ENCODE data around the gene CHRM1. TPM values are rescaled to one million over a fixed set of nuclear protein-coding genes. Genes with fewer than 3 reads are reported as not detected.

CHRM1 gene
- total RNA-seq, 1 donor from 2014 or later: not detected

DNA sequence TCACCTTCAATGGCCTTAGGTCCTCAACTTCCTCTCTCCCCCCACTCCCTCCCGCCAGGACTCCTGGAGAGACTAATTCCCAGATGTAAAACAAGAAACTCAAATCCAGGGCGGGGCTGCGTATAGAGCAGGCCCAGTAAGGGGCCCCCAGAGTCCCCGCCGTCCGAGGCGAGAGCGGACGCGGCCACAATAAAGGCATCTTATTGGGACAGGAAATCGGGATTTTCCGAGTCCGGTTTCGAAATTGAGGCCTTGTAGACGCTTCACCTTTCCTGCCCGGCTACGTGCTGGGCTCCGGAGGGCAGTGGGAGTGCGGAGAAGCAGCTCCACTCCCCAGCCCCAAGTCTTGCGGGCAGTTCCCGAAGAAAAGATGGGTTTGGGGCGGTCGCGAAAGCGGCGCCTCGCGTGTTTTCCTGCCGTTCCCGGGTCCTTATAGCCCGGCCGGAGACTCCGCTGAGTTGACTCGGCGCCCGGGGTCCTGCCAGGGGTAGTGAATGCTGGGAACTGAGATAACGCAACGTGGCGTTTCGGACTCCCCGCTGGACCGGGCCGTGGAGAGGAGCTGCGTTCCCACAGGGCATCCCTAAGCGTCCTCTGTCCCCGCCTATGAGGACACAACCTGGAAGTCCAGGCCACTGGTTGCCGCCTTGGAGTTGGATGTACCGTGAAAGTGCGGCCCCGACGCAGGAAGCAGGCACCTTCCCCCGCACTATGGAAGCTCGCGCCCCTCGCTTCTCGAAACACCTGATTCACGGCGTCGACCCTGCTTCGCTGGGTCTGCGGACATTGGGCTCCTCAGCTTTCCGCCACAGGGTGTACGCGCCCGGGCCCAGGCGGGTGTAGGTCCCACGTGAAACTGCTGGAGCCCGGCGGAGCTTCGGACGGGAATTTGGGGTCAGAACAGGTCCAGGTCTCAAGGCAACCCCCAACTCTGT lies 4.8 kb upstream of the CHRM1 start:
- DNase-seq (ENCODE audit: low spot score): no peak

- DNase-seq (ENCODE audit: low spot score): no peak
Measured at GRCh38 chr11:62925308-62925707, 4.1 kb upstream of the CHRM1 start.

GRCh38 chr11:62923601-62924411 lies 2.6 kb upstream of the CHRM1 start:
- DNase-seq (ENCODE audit: low spot score): no peak

DNA sequence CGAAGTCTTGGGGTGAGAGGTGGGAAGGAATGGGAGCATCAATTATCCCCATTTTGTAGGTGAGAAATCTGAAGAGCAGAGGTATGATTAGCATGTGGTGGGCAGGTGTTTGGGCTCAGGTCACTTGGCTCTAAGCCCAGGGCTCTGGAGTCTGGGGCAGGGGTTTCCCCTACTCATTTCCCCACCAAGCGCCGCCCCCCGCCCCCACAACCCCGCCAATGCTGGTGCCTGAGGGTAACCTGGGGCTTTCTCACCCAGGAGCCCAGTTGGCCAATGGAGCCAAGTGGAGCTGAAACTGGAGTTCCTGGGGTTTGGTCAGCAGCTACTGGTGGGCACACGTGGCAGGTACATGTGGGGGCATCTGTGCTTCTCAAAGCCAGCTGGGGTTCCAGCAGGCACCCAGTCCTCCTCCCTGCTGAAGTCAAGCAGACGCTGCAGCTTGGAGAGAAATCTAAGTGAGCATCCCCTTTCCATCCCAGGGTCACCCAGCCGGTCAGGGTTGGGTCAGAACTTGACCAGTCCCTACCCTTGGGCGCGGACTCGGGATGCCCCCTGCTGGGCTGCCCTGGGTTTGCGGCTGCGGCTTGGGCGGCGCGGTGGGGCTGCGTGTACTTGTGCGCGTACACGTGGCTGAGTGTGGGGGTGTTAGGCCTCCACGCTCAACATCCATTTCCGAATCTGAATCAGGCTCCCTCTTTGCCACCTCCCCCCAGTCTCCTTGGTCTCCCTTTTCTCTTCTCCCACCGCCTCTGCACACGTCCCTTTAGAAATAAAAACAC lies 1.7 kb upstream of the CHRM1 start:
- DNase-seq (ENCODE audit: low spot score): no peak

DNA sequence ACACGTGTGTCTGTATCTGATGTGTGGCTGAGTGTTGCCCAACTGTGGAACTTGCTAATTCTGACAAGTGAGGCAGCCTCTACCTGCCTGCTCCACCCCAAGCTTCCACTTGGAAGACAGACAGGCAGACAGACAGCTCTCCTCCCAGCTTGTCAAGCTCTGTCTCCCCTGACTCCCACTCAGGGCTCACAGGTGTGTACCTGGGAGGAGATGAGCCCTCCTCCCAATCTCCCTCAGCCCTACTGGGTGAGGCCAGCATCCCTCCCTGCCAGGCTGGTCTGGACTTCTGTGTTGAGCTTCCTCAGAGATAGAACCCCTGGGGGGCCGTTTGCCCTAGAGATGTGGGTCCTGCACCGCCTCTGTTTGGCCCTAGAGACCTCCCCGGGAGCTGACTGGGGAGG lies 1.0 kb upstream of the CHRM1 start:
- DNase-seq (ENCODE audit: low spot score): no peak

DNA sequence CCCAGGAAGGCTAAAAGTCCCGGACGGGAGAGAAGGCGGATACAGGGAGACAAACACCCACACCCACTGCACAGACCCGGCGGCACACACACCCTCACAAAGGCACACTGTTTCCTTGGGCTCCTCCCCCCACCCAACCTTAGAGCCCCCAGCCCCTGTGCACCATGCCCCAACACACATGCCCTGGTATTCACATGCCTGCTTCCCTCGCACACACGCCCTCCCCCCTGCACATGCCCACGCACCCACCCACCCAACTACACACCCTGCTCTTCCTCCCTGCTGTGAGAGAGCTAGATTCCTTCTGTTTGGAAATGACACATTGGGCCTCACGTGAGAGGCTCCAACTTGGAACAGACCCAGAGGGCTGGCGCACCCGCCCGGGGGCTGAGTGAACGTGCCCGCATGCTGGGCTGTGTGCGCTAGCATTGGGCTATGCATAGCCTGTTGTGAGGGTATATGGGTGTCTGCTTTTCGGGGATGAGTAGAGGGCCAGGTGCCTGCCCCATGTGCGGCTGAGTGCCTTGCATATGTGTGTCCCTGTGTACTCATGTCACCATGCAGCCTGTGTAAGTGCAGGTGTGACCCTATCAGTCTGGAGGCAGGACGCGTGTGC lies 518 bp upstream of the CHRM1 start:
- DNase-seq (ENCODE audit: low spot score): no peak

- DNase-seq (ENCODE audit: low spot score): no peak
Measured at GRCh38 chr11:62919898-62920640, 1.1 kb downstream of the CHRM1 start.

DNA sequence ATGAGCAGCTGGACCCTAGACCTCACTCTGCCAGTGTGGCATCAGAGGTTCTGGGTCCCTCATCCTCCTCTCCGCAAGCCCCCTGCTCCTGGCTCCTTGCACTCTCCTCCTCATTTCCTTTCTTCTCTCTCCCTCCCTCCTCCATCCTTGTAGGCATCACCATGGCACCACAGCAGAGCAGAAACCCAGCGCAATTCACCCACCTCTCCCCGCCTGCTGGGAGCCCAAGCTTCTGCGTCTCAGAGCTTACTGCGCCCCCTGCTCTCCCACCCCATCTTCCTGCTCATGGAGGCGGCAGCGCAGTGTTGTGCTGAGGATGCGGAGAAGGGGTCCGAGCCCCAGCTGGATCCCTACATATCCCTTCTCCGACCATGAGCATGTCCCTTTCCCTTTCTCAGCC lies 1.7 kb downstream of the CHRM1 start:
- DNase-seq (ENCODE audit: low spot score): no peak

DNA sequence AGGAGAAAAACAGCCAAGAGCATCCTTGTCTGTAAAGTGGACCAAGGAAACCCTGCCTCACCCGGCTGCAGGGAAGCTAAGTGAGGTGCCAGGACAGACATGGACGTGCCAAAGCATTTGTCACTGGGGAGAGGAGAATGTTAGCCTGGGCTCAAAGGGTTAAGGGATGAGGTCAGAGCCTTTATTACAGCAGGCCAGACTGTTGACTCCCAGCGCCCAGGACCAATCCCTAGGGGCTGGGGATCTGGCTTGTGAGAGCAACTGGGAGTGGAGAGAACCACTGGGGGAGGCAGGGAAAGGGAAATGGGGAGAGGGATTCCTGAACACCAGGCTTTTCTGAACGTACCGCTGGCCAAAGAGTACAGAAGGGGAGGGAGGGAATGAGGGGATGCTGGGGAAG lies 2.6 kb downstream of the CHRM1 start:
- no peak for DNase-seq (ENCODE audit: low spot score)

DNA sequence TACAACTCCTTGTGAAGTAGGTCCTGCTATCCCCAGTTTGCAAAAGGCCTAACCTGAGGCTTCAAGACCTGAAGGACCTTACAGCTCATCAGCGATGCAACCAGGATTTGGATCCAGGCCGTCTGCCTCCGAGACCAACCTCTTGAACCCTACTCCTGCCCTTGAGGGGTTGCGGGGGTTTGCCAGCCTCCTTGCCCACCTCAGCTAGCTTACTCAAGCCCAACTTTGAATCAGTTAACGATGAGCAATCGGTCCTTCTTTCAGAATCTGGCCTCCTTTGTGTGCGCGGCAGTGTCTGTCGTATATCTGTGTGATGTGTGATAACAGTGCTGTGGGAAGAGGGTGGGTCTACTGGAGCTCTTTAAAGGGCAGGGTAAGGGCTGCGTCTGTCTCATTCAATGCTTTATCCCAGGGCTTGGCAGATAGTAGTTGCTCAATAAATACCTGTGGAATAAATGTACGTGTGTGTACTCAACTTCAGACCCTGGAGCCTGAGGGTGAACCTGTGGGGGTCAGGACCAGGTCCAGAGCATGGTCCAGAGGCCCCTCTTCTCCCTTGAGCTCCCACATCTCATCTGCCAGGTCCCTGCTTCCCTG lies 3.2 kb downstream of the CHRM1 start:
- no peak for DNase-seq (ENCODE audit: low spot score)

DNA sequence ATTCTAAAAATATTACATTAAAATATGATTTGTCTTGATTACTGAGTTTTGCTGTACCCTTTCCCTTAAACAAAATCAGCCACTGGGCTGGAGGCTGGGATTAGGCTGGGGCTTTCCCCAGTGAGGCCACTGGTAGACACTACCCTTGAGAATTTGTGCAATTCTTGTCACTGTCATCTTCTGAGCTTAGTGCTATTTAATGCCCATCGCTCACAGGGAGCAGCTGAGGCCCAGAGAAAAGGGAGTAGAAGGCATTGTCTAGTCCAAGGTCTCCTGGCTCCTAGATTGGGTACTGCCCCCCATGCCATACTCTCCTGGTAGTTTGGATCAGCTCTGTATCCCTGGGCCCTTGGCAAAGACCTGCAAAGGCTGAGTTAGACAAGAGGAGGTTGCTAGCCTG lies 6.7 kb downstream of the CHRM1 start:
- no peak for DNase-seq (ENCODE audit: low spot score)

DNA sequence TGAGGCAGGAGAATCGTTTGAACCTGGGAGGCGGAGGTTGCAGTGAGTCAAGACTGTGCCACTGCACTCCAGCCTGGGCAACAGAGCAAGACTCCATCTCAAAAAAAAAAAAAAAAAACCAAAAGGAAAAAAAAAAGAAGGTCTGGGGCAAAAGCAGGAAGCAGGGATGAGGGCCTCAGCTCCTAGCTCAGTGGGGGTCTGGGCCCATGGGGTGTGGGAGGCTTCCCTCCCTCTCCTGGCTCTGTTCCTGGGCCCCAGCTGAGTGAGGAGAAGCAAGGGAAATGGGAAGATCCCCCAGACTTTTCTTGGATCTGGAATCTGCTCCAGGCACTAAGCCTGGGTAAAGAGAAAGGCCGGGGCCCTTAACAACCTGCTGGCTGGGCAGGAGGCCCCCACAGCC lies 8.9 kb downstream of the CHRM1 start:
- DNase-seq (ENCODE audit: low spot score): no peak

DNA sequence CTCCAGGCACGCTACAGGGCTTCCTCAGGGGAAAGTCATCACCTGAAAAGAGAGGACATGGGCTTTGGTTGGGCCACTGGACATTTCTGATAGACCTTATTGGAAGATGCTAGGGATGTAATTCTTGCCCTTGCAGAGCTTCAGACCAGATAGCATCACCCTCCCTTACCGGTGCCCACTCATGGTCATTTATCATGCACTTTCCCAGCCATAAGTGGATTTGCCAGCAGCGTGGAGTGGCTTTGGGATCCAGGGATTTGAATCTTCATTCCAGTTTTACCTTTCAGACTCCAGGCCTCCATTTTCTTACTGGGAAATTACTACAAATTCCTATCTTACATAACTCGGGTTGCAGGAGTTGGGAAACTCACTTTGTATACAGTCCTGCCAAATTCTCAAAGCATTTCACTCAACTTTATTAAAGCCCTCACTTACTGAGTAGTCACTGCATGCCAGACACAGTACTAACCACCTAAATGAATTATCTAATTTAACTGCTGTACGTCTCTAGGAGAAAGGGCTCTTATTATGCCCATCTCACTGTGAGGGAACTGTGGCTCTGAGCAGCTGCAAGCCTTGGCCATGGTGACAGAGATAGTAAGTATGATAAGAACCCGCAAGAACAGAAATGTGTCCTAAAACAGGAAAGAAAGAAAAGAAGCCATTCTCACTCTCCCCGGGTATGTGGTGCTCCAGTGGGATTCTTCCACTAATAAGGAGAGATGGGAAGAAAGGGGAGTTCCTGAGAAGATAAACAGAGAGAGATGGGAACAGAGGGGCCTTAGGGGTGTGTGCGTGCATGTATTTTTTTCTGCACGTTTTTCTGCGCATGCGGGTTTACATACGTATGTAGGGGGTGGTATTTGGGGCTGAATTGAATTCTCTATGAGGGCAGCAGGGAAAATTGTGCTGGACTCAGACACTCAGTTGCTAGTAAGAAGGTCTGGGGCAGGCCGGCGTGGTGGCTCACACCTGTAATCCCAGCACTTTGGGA lies 9.7 kb downstream of the CHRM1 start:
- no peak for DNase-seq (ENCODE audit: low spot score)

GRCh38 chr11:62910141-62910882 lies 10.9 kb downstream of the CHRM1 start:
- DNase-seq (ENCODE audit: low spot score): no peak

DNA sequence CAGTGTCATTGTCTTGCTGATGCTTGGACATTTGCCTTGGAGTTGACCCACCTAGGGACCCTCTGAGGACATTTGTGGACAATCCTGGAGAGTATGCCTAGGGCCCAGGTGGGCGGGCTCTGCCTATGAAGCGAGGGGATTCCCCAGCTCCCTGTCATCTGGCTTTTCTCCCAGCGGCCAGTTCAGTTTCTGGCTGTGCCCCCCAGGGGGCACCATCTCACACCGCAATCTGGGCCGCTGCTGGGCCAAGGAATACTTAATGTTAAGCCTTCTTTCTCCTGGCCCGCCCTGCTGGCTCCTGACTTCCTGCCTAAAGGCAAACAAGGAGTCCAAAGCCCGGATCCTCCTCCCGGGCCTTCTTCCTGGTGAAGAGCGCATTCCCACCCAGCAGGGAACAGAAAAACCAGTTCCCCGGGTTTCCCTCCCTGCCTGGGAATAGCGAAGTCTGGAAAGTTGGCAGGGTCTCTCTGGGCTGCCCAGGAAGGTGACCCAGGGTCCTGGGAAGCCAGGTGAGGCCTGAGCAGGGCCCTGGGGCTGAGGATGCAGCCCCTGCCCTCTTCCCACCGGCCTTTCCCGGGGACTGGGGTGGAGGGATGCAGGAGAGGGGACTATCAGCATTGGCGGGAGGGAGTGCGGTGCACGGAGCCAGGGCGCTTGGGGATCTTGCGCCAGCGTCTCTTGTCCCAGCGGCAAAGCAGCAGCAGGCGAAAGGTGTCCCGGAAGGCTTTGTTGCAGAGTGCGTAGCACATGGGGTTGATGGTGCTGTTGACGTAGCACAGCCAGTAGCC lies 11.9 kb downstream of the CHRM1 start:
- no peak for DNase-seq (ENCODE audit: low spot score)

- no peak for DNase-seq (ENCODE audit: low spot score)
Measured at GRCh38 chr11:62908468-62909072, 12.6 kb downstream of the CHRM1 start.
